ENCODE measurements around the gene DACT2.

DACT2 gene

GRCh38 chr6:168294901-168295300 lies 24.7 kb downstream of the DACT2 start:
- no peak for ATAC-seq
- TF ChIP-seq SNAI2 (CRISPR knock-in tag; IDR thresholded peaks at IDR 0.05) = no peak
- TF ChIP-seq ZNF70 (CRISPR knock-in tag; IDR thresholded peaks at IDR 0.05) = no peak
- no peak for TF ChIP-seq OSR1 (CRISPR knock-in tag; IDR thresholded peaks at IDR 0.05)
- TF ChIP-seq RARB (CRISPR knock-in tag; IDR thresholded peaks at IDR 0.05) = no peak
- no peak for TF ChIP-seq GLIS3 (CRISPR knock-in tag; IDR thresholded peaks at IDR 0.05)
- TF ChIP-seq TCF4 (CRISPR knock-in tag; IDR thresholded peaks at IDR 0.05; ENCODE audit: borderline replicate concordance) = no peak
- TF ChIP-seq, protein P1, sequence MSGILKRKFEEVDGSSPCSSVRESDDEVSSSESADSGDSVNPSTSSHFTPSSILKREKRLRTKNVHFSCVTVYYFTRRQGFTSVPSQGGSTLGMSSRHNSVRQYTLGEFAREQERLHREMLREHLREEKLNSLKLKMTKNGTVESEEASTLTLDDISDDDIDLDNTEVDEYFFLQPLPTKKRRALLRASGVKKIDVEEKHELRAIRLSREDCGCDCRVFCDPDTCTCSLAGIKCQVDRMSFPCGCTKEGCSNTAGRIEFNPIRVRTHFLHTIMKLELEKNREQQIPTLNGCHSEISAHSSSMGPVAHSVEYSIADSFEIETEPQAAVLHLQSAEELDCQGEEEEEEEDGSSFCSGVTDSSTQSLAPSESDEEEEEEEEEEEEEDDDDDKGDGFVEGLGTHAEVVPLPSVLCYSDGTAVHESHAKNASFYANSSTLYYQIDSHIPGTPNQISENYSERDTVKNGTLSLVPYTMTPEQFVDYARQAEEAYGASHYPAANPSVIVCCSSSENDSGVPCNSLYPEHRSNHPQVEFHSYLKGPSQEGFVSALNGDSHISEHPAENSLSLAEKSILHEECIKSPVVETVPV (CRISPR knock-in tag; IDR thresholded peaks at IDR 0.05) = no peak
- no peak for TF ChIP-seq CSDC2 (CRISPR knock-in tag; IDR thresholded peaks at IDR 0.05)
- no peak for TF ChIP-seq TSHZ2 (CRISPR knock-in tag; IDR thresholded peaks at IDR 0.05)
- TF ChIP-seq, protein P2, sequence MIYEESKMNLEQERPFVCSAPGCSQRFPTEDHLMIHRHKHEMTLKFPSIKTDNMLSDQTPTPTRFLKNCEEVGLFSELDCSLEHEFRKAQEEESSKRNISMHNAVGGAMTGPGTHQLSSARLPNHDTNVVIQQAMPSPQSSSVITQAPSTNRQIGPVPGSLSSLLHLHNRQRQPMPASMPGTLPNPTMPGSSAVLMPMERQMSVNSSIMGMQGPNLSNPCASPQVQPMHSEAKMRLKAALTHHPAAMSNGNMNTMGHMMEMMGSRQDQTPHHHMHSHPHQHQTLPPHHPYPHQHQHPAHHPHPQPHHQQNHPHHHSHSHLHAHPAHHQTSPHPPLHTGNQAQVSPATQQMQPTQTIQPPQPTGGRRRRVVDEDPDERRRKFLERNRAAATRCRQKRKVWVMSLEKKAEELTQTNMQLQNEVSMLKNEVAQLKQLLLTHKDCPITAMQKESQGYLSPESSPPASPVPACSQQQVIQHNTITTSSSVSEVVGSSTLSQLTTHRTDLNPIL (CRISPR knock-in tag; IDR thresholded peaks at IDR 0.05; ENCODE audit: low read depth) = no peak
- no peak for TF ChIP-seq ISL1 (CRISPR knock-in tag; IDR thresholded peaks at IDR 0.05)
- no peak for TF ChIP-seq PATZ1 (CRISPR knock-in tag; IDR thresholded peaks at IDR 0.05; ENCODE audit: borderline replicate concordance)
- no peak for TF ChIP-seq TOX (CRISPR knock-in tag; IDR thresholded peaks at IDR 0.05; ENCODE audit: borderline replicate concordance)
- TF ChIP-seq ZNF565 (CRISPR knock-in tag; conservative IDR thresholded peaks at IDR 0.05; ENCODE audit: low read depth) = no peak
- no peak for TF ChIP-seq ZFP30 (CRISPR knock-in tag; IDR thresholded peaks at IDR 0.05)
- no peak for TF ChIP-seq ZC3H10 (CRISPR knock-in tag; IDR thresholded peaks at IDR 0.05)

DNA sequence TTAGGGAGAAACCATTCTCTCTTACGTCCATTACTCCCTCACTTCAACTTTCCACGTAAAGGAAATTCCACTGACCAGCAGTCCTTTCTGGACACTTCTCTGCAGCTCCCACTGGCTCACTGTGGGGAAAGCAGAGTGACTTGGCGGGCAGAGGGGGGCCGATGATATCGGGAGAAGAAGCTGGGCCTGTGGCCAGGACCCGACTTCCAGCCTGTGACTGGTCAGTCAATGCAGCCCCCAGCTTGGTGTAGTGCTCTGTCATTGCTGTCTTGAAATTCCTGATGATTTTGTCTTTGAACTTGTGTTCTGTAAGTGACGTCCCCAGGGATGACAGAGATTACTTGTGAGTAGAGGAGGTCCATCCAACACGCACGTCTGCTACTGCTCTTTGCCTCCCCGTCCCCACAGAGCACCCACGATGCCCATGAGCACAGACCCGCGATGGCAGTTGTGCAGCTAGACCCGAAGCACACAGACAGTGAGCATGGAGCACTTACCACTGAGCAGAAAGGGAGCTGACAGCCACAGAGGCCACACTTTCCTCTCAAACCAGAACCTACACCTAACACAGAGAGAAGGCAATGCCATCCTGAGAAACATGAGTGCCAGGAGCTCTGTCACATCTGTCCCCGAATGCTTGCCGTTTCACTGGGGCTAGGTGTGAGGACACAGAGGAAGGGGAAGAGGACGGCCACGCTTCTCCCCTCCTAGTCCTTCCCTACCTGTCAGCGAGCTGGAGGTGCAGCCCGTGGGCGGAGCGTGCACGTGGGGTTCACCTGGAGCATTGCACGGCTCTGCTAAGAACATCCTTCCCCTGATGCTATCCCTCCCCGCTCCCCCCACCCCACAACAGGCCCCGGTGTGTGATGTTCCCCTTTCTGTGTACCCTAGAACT lies 25.7 kb downstream of the DACT2 start:
- no peak for ATAC-seq
- TF ChIP-seq TOX (CRISPR knock-in tag; IDR thresholded peaks at IDR 0.05; ENCODE audit: borderline replicate concordance) = no peak
- no peak for TF ChIP-seq ZFP3 (CRISPR knock-in tag; IDR thresholded peaks at IDR 0.05)
- no peak for TF ChIP-seq BACH2 (CRISPR knock-in tag; IDR thresholded peaks at IDR 0.05; ENCODE audit: borderline replicate concordance)
- no peak for TF ChIP-seq ZC3H10 (CRISPR knock-in tag; IDR thresholded peaks at IDR 0.05)
- no peak for TF ChIP-seq ZNF70 (CRISPR knock-in tag; IDR thresholded peaks at IDR 0.05)
- no peak for TF ChIP-seq ZNF8 (CRISPR knock-in tag; IDR thresholded peaks at IDR 0.05)
- no peak for TF ChIP-seq PPARA (CRISPR knock-in tag; IDR thresholded peaks at IDR 0.05; ENCODE audit: borderline replicate concordance)
- no peak for TF ChIP-seq PATZ1 (CRISPR knock-in tag; IDR thresholded peaks at IDR 0.05; ENCODE audit: borderline replicate concordance)
- TF ChIP-seq, protein P2 (CRISPR knock-in tag; IDR thresholded peaks at IDR 0.05; ENCODE audit: low read depth) = no peak
- TF ChIP-seq TSHZ2 (CRISPR knock-in tag; IDR thresholded peaks at IDR 0.05) = no peak
- TF ChIP-seq ISL1 (CRISPR knock-in tag; IDR thresholded peaks at IDR 0.05) = no peak
- no peak for TF ChIP-seq CSDC2 (CRISPR knock-in tag; IDR thresholded peaks at IDR 0.05)
- TF ChIP-seq SNAI2 (CRISPR knock-in tag; IDR thresholded peaks at IDR 0.05) = no peak
- no peak for TF ChIP-seq POU6F1 (CRISPR knock-in tag; IDR thresholded peaks at IDR 0.05; ENCODE audit: borderline replicate concordance, low read depth)
